Measurements from ENCODE around the gene NOL4L.
A peak's percentile ranks its signal among the peaks of the same experiment; 100 is the strongest.

The NOL4L gene

GRCh38 chr20:32482442-32483261 lies 102.5 kb downstream of the NOL4L start:
- TF ChIP-seq PPARA (CRISPR knock-in tag; IDR thresholded peaks at IDR 0.05; ENCODE audit: borderline replicate concordance) (no peak), POU6F1 (CRISPR knock-in tag; IDR thresholded peaks at IDR 0.05; ENCODE audit: borderline replicate concordance, low read depth) (no peak), GLIS3 (CRISPR knock-in tag; IDR thresholded peaks at IDR 0.05) (no peak), SNAI2 (CRISPR knock-in tag; IDR thresholded peaks at IDR 0.05) (no peak), ZFP3 (CRISPR knock-in tag; IDR thresholded peaks at IDR 0.05) (no peak), ISL1 (CRISPR knock-in tag; IDR thresholded peaks at IDR 0.05) (no peak), CSDC2 (CRISPR knock-in tag; IDR thresholded peaks at IDR 0.05) (no peak), ZNF565 (CRISPR knock-in tag; conservative IDR thresholded peaks at IDR 0.05; ENCODE audit: low read depth) (no peak), ZFP30 (CRISPR knock-in tag; IDR thresholded peaks at IDR 0.05) (no peak), TSHZ2 (CRISPR knock-in tag; IDR thresholded peaks at IDR 0.05) (no peak), ZNF8 (CRISPR knock-in tag; IDR thresholded peaks at IDR 0.05) (no peak), CREB5 (CRISPR knock-in tag; IDR thresholded peaks at IDR 0.05; ENCODE audit: low read depth) (no peak), BACH2 (CRISPR knock-in tag; IDR thresholded peaks at IDR 0.05; ENCODE audit: borderline replicate concordance) (no peak), RARB (CRISPR knock-in tag; IDR thresholded peaks at IDR 0.05) (no peak), CSRNP3 (CRISPR knock-in tag; IDR thresholded peaks at IDR 0.05) (no peak)
- ATAC-seq: peak; percentile 45

- ATAC-seq: no peak
These were observed 103.0 kb downstream of the NOL4L start for GRCh38 chr20:32482143-32482441.

GRCh38 chr20:32481311-32482142 lies 103.6 kb downstream of the NOL4L start:
- ATAC-seq: no peak
- no peak for TF ChIP-seq ISL1 (CRISPR knock-in tag; IDR thresholded peaks at IDR 0.05)
- no peak for TF ChIP-seq ZFP3 (CRISPR knock-in tag; IDR thresholded peaks at IDR 0.05)
- TF ChIP-seq SNAI2 (CRISPR knock-in tag; IDR thresholded peaks at IDR 0.05): no peak
- TF ChIP-seq POU6F1 (CRISPR knock-in tag; IDR thresholded peaks at IDR 0.05; ENCODE audit: borderline replicate concordance, low read depth): no peak
- no peak for TF ChIP-seq PPARA (CRISPR knock-in tag; IDR thresholded peaks at IDR 0.05; ENCODE audit: borderline replicate concordance)
- no peak for TF ChIP-seq CSDC2 (CRISPR knock-in tag; IDR thresholded peaks at IDR 0.05)
- TF ChIP-seq TCF4 (CRISPR knock-in tag; IDR thresholded peaks at IDR 0.05; ENCODE audit: borderline replicate concordance): no peak
- TF ChIP-seq RARB (CRISPR knock-in tag; IDR thresholded peaks at IDR 0.05): no peak
- TF ChIP-seq PATZ1 (CRISPR knock-in tag; IDR thresholded peaks at IDR 0.05; ENCODE audit: borderline replicate concordance): no peak
- TF ChIP-seq CREB5 (CRISPR knock-in tag; IDR thresholded peaks at IDR 0.05; ENCODE audit: low read depth): no peak

More at GRCh38 chr20:32482143-32482441, 103.0 kb downstream of the NOL4L start:
- TF ChIP-seq SNAI2 (CRISPR knock-in tag; IDR thresholded peaks at IDR 0.05): no peak
- TF ChIP-seq TOX (CRISPR knock-in tag; IDR thresholded peaks at IDR 0.05; ENCODE audit: borderline replicate concordance): no peak
- TF ChIP-seq PATZ1 (CRISPR knock-in tag; IDR thresholded peaks at IDR 0.05; ENCODE audit: borderline replicate concordance): no peak

Data from SK-N-SH treated with all-trans-retinoic acid at 6 μM for 48 hours (cell line).